HUES64 (cell line): ENCODE data around the gene MACROD2.

Experiments
- H3K27ac ChIP-seq: 2 replicates; pipeline ENCODE4 v1.7.0; 2013; ENCODE audit warnings: low read depth, low read length, inconsistent platforms
- H3K27me3 ChIP-seq: 2 replicates; pipeline ENCODE4 v1.6.1; 2013; ENCODE audit warnings: mild to moderate bottlenecking, low read length; ENCODE audit not compliant: insufficient read depth
- H3K36me3 ChIP-seq: 2 replicates; pipeline ENCODE4 v1.6.1; 2013; ENCODE audit warnings: mild to moderate bottlenecking, low read length; ENCODE audit not compliant: insufficient read depth
- H3K4me1 ChIP-seq: 2 replicates; pipeline ENCODE4 v1.6.1; 2013; ENCODE audit warnings: mild to moderate bottlenecking, low read length, moderate library complexity; ENCODE audit not compliant: insufficient read depth
- H3K4me3 ChIP-seq: 2 replicates; pipeline ENCODE4 v1.5.1; 2013; ENCODE audit warnings: mild to moderate bottlenecking, low read length, moderate library complexity
- H3K9ac ChIP-seq: 2 replicates; pipeline ENCODE4 v1.6.1; 2013; ENCODE audit warnings: mild to moderate bottlenecking, low read depth, low read length
- H3K9me3 ChIP-seq: 2 replicates; pipeline ENCODE4 v1.6.1; 2013; ENCODE audit warnings: low read depth, low read length; ENCODE audit not compliant: insufficient read depth
- WGBS: fragments of 150-250, 120-280 bp; methylation state at CpG from one replicate; pipeline ENCODE4 v1.1.7; 2013; ENCODE audit warnings: missing lambda C conversion rate; 5-methylcytosine and 5-hydroxymethylcytosine counted together

MACROD2 gene

GRCh38 chr20:14647016-14647415 lies 651.7 kb downstream of the MACROD2 start:
- H3K4me3 ChIP-seq, result no peak overlapping the region
- H3K27me3 ChIP-seq, result no peaks in the 10 kb centered on the region
- no peaks in the 10 kb centered on the region for H3K4me1 ChIP-seq
- H3K9me3 ChIP-seq, result 0 out of 2 replicates have a peak, but pooled peaks cover 3% of the 10 kb centered on the region
- no peak overlapping the region for H3K27ac ChIP-seq
- 88% methylated on average over 1 of the region's 1 CpG for WGBS
- no peak overlapping the region for H3K9ac ChIP-seq
- H3K36me3 ChIP-seq, result no peaks in the 10 kb centered on the region

DNA sequence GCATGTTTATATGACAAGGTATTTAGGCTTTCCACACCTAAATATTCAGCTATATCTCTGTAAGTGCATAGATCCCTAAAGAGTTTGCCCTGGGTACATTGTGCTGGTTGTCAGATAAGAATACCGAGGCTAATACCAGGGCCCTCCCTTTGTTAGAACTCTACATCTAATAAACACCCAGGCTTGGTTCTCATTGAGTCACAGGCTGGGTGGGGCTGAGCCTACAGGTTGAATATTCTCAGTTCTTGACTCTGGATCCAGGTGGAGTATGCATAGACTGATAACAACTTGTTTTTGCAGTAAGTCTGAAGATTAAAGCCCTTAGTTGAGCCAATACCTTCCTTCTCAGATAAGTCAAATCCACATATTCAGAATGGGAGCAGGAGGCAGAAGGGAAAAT lies 654.3 kb downstream of the MACROD2 start:
- no peaks in the 10 kb centered on the region for H3K36me3 ChIP-seq
- H3K9ac ChIP-seq, result no peak overlapping the region
- no peak overlapping the region for H3K27ac ChIP-seq
- 100% methylated on average over 1 of the region's 1 CpG for WGBS
- no peaks in the 10 kb centered on the region for H3K9me3 ChIP-seq
- no peaks in the 10 kb centered on the region for H3K27me3 ChIP-seq
- no peaks in the 10 kb centered on the region for H3K4me1 ChIP-seq
- H3K4me3 ChIP-seq, result no peak overlapping the region

- WGBS, result 83% methylated on average over 1 of the region's 4 CpGs
- Histone ChIP-seq H3K9ac (no peak overlapping the region), H3K9me3 (no peaks in the 10 kb centered on the region), H3K27me3 (no peaks in the 10 kb centered on the region), H3K4me1 (peaks cover 11% of the 10 kb centered on the region; the same call in 1 of the 2 replicates), H3K36me3 (no peaks in the 10 kb centered on the region), H3K4me3 (no peak overlapping the region), H3K27ac (no peak overlapping the region)
Observed at GRCh38 chr20:14657266-14658005, 662.1 kb downstream of the MACROD2 start.

GRCh38 chr20:14664101-14664500 lies 668.8 kb downstream of the MACROD2 start:
- Histone ChIP-seq H3K27ac (no peak overlapping the region), H3K9me3 (no peaks in the 10 kb centered on the region), H3K4me3 (no peak overlapping the region), H3K9ac (no peak overlapping the region), H3K36me3 (no peaks in the 10 kb centered on the region), H3K27me3 (no peaks in the 10 kb centered on the region), H3K4me1 (no peaks in the 10 kb centered on the region)
- 94% methylated on average over 3 of the region's 3 CpGs for WGBS

DNA sequence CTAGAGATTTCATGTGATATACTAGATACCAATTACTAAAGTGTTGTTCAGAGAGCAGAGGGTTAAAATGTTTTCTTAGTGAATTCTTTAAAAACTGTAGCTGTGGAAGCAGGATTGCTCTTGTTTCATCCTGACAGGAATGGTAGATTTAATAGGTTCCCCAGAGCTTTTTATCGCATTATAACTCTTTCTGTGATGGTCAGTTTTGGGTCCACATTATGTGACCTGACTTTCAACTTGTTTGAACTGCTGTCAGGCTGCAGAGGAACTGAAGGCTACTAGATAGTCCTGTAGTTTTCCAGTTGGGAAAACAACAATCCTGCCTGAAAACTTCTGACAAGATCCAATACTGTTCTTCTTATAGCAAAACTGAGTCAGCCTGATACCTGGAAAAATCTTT lies 671.4 kb downstream of the MACROD2 start:
- Histone ChIP-seq H3K4me3 (no peak overlapping the region), H3K9ac (no peak overlapping the region), H3K27me3 (no peaks in the 10 kb centered on the region), H3K36me3 (no peaks in the 10 kb centered on the region), H3K9me3 (no peaks in the 10 kb centered on the region), H3K27ac (no peak overlapping the region), H3K4me1 (no peaks in the 10 kb centered on the region)
- 92% methylated on average over 1 of the region's 1 CpG for WGBS

DNA sequence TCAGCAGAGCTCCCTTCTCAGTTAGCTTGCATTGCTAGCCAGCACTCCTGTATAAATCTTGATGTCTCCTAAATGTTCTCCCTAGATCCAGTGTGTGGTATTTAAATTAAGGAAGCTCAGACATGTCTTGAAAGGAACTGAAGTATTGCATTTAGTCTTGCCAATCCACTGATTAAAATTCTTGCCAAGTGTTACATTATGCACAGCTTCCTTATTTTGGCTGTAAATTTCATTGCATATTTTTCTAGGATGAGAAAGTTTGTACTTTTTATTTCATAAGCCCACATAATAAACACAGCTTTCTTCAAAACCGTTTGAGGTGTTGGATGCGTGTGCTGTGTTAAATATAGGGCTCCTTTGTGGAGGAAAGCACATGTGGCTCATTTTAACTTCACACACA lies 671.9 kb downstream of the MACROD2 start:
- no peak overlapping the region for H3K27ac ChIP-seq

DNA sequence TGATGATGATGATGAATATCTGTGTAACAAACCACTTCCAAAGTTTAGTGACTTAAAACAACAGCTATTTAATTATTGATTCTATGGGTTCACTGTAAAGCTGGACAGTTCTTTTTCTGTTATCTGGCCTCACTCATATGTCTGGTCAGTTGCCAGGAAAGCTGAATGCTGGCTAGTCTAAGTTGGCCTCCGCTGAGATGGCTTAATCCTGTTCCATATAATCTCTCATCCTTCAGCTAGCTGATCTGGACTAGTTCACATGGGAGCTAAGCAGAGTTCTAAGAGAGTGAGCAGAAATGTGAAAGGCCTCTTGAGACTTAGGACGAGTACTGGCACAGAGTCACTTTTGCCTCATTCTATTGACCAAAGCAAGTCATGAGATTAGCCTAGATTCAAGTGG lies 676.8 kb downstream of the MACROD2 start:
- WGBS, result 94% methylated on average over 2 of the region's 2 CpGs
- Histone ChIP-seq H3K9me3 (no peaks in the 10 kb centered on the region), H3K27me3 (no peaks in the 10 kb centered on the region), H3K9ac (no peak overlapping the region), H3K27ac (no peak overlapping the region), H3K36me3 (no peaks in the 10 kb centered on the region), H3K4me1 (no peaks in the 10 kb centered on the region), H3K4me3 (no peak overlapping the region)

More for the DNA sequence above, 671.9 kb downstream of the MACROD2 start:
- Histone ChIP-seq H3K27me3 (no peaks in the 10 kb centered on the region), H3K9me3 (no peaks in the 10 kb centered on the region), H3K4me3 (no peak overlapping the region), H3K9ac (no peak overlapping the region), H3K4me1 (no peaks in the 10 kb centered on the region), H3K36me3 (no peaks in the 10 kb centered on the region)
- WGBS, result 80% methylated on average over 2 of the region's 2 CpGs

GRCh38 chr20:14673164-14673563 lies 677.8 kb downstream of the MACROD2 start:
- H3K4me3 ChIP-seq, result no peak overlapping the region
- H3K27ac ChIP-seq, result no peak overlapping the region
- 91% methylated on average over 5 of the region's 5 CpGs for WGBS
- H3K9me3 ChIP-seq, result no peaks in the 10 kb centered on the region
- H3K9ac ChIP-seq, result no peak overlapping the region
- no peaks in the 10 kb centered on the region for H3K27me3 ChIP-seq
- no peaks in the 10 kb centered on the region for H3K36me3 ChIP-seq
- no peaks in the 10 kb centered on the region for H3K4me1 ChIP-seq

DNA sequence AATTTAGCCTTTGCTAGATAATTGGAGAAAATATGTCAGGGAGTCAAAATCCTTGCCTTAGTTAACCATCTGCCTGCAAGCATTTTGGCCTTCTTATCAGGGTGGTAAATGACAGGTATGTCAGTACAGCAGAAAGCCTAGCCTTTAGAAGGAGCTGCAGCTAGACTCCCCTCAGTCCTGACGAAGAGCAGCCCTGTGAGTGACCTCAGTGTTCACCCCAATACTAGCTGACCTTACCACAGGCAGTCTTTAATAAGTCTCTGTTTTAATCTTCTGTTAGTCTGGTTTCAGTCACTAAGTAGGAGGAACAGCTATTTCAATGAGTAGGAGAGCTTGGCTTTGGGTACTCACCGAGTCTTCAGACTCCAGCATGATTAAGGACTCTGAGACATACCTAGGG lies 682.1 kb downstream of the MACROD2 start:
- Histone ChIP-seq H3K27ac (no peak overlapping the region), H3K4me1 (peaks cover 6% of the 10 kb centered on the region), H3K9ac (no peak overlapping the region), H3K27me3 (no peaks in the 10 kb centered on the region), H3K4me3 (no peak overlapping the region), H3K9me3 (no peaks in the 10 kb centered on the region), H3K36me3 (no peaks in the 10 kb centered on the region)
- WGBS, result 89% methylated on average over 2 of the region's 2 CpGs

DNA sequence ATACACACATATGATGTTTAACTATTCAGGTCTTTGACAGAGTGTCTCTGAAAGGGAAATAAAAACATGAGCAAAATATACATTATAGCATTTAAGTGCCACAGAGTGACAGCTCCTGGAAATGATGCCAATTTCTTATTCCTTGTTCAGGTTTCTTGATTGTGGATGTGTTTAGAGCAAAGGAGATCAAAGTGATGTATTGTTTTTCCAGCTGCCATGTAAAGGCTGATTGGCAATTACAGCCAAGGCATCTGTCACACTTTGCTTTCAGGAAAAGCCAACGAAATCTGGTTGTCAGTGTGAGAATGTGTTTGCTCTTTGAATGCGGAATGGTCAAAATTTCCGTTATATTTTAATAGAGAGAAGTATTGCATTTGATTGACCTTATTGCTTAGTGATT lies 689.9 kb downstream of the MACROD2 start:
- WGBS, result 96% methylated on average over 3 of the region's 3 CpGs
- H3K4me3 ChIP-seq, result no peak overlapping the region
- no peaks in the 10 kb centered on the region for H3K9me3 ChIP-seq

GRCh38 chr20:14687313-14687712 lies 692.0 kb downstream of the MACROD2 start:
- H3K9me3 ChIP-seq, result no peaks in the 10 kb centered on the region
- no peaks in the 10 kb centered on the region for H3K27me3 ChIP-seq
- no peaks in the 10 kb centered on the region for H3K4me1 ChIP-seq
- no peak overlapping the region for H3K27ac ChIP-seq
- H3K36me3 ChIP-seq, result no peaks in the 10 kb centered on the region
- 94% methylated on average over 2 of the region's 2 CpGs for WGBS
- no peak overlapping the region for H3K4me3 ChIP-seq
- no peak overlapping the region for H3K9ac ChIP-seq

More for the DNA sequence above, 689.9 kb downstream of the MACROD2 start:
- H3K27ac ChIP-seq, result no peak overlapping the region
- no peaks in the 10 kb centered on the region for H3K36me3 ChIP-seq
- no peaks in the 10 kb centered on the region for H3K4me1 ChIP-seq
- H3K27me3 ChIP-seq, result no peaks in the 10 kb centered on the region
- H3K9ac ChIP-seq, result no peak overlapping the region

DNA sequence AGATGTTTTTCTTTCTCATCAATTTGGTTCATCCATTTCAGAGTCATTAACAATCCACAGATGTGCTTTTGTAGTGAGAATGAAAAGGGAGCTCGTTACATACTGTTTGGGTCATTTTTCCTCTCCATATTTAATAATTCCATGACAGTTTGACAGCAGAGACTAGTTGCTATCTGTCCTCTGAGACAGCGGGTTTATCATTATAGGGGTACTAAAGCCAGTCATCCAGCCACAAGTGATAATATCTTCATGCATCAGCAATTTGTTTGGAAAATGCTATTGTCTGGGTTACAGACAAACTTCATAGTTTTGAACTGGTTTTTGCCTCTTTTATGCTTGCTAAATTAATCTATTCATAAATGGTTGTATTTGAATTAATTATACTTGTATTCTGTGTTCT lies 692.7 kb downstream of the MACROD2 start:
- WGBS, result 87% methylated on average over 1 of the region's 2 CpGs
- no peaks in the 10 kb centered on the region for H3K27me3 ChIP-seq
- H3K4me1 ChIP-seq, result no peaks in the 10 kb centered on the region
- H3K27ac ChIP-seq, result no peak overlapping the region
- H3K4me3 ChIP-seq, result no peak overlapping the region
- H3K9me3 ChIP-seq, result no peaks in the 10 kb centered on the region
- no peak overlapping the region for H3K9ac ChIP-seq
- no peaks in the 10 kb centered on the region for H3K36me3 ChIP-seq
